Epithelial cell of proximal tubule (primary cell): ENCODE results near the gene ERICH6. TPM values are rescaled to one million over a fixed set of nuclear protein-coding genes. Genes with fewer than 3 reads are reported as not detected.
"Not testable (repeated sequence)": the region's sequence is repeated elsewhere in the genome, so short reads cannot be mapped to it uniquely, and the experiment has no call there.

Experiments used
- DNase-seq: peaks from one replicate; pipeline ENCODE4 v3.0.0-alpha.2; 2011; ENCODE audit warnings: low read depth
- H3K4me3 ChIP-seq: 2 replicates; pipeline ENCODE4 v1.5.1; 2011; ENCODE audit warnings: low read depth, mild to moderate bottlenecking, low read length
- total RNA-seq: library from RNA; depleted of rRNA; stranded (reverse); fragments of >200 nt; gene quantifications from 2 replicates; pipeline ENCODE4 v1.2.3, GENCODE V29; 2015
- TF ChIP-seq, protein P1 (sequence below): conservative IDR thresholded peaks from 2 replicates; pipeline ENCODE4 v1.5.1; 2012; ENCODE audit warnings: low read depth, mild to moderate bottlenecking, low read length

Gene ERICH6
- total RNA-seq, 1 donor from 2014 or later = not detected

DNA sequence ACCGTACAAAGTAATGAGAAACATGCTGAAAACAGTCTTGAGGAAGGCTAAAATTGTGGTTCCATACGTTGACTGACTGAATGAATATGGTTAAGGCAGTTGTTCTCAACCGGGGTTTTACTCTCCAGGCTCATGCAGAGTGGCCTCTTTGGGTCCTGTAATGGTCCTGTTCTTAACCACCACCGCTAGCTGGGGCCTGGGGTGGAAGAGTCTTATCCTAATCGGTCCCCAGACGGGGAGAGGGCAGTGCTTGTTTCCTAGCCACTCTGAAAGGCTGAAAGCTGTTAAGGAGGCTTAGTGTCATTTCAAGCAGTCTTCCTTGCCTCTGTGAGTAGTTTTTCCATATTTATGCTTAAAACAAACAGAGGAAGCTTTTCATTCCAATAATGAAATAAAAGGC lies 68.6 kb downstream of the ERICH6 start:
- no peak for DNase-seq
- no peak overlapping the region for H3K4me3 ChIP-seq
- TF ChIP-seq, protein P1, sequence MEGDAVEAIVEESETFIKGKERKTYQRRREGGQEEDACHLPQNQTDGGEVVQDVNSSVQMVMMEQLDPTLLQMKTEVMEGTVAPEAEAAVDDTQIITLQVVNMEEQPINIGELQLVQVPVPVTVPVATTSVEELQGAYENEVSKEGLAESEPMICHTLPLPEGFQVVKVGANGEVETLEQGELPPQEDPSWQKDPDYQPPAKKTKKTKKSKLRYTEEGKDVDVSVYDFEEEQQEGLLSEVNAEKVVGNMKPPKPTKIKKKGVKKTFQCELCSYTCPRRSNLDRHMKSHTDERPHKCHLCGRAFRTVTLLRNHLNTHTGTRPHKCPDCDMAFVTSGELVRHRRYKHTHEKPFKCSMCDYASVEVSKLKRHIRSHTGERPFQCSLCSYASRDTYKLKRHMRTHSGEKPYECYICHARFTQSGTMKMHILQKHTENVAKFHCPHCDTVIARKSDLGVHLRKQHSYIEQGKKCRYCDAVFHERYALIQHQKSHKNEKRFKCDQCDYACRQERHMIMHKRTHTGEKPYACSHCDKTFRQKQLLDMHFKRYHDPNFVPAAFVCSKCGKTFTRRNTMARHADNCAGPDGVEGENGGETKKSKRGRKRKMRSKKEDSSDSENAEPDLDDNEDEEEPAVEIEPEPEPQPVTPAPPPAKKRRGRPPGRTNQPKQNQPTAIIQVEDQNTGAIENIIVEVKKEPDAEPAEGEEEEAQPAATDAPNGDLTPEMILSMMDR = no peak

DNA sequence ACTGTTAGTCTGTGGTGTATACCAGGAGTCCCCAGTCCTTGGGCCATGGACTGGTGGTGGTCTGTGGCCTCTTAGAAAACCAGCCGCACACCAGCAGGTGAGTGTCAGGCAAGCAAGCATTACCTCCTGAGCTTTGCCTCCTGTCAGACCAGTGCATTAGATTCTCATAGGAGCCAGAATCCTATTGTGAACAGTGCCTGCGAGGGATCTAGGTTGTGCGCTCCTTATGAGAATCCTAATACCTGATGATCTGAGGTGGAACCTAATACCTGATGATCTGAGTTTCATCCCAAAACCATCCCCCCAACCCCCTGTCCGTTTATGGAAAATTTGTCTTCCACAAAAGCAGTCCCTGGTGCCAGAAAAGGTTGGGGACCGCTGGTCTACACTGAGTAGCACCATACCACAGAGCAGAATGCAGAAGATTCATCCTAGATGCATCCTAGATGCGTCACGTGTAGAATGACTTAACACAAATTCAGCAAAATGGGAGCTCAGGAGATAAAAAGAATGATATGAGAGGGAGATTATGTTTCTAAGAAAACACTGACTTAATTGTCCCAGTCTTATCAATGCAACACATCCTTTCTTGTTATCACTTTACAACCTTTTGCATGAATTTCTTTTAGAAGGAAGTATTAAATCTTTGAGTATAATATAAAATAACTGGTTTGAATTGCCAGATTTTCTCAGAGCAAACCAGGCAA lies 72.1 kb downstream of the ERICH6 start:
- H3K4me3 ChIP-seq = no peak overlapping the region
- no peak for DNase-seq
- TF ChIP-seq, protein P1 = no peak

GRCh38 chr3:150627557-150627956 lies 76.2 kb downstream of the ERICH6 start:
- no peak overlapping the region for H3K4me3 ChIP-seq
- TF ChIP-seq, protein P1 = no peak
- no peak for DNase-seq

DNA sequence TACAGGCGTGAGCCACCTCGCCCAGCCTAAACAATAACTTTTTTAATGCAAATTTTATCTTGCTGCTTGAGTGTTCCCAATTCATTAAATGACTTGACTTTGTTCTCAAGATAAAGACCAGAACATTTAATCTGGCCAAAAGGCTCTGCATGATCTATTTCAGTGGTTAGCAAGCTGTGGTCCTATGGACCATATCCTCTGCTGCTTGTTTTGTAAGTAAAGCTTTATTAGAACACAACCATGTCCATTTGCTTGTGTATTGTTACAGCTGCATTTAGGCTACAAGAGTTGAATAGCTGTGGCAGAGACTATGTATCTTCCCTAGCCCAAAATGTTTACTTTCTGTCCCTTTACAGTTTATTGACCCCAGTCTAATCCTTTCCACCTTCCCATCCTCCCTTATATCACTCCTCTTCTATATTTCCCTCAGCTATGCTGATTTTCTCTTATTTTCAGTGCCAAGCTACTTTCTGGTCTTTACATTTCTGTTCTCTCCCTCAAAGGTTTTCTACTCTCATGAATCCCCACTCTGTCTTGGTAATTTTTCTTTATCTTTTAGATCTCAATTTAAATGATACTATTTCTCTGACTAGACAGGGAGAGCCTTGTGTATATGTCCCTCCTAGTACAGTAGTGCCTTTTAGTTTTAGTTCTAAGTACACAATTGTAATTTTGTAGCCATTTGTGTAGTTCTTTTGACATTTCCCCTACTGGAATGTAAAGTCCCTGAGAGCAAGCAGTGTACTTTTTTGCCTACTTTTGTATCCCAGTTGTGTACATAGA lies 77.4 kb downstream of the ERICH6 start:
- H3K4me3 ChIP-seq = no peak overlapping the region
- DNase-seq = no peak
- TF ChIP-seq, protein P1 = no peak

DNA sequence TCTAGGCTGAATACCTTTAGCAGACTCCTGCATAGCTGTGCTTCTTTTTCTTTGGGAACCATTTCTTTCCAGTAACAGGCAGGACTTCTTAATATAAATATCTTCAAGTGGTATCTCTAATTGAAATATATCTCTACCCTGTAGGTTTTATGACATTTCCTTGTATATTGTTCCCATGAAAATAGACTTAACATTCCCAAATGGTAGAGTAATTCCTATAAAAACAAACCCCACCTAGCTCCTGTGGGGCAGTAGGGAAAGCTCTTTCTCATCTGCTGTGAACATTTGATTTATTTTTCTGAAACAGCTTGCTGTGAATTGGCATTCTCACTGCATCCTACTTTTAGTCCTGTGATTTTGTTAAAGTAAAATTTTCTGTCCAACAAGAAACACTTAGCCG lies 79.8 kb downstream of the ERICH6 start:
- TF ChIP-seq, protein P1 = no peak
- H3K4me3 ChIP-seq = no peak overlapping the region
- DNase-seq = no peak

- DNase-seq, H3K4me3 ChIP-seq: not testable (repeated sequence)
These were observed 80.8 kb downstream of the ERICH6 start for GRCh38 chr3:150622955-150623354.

- DNase-seq = no peak
- H3K4me3 ChIP-seq = no peak overlapping the region
- TF ChIP-seq, protein P1 = no peak
These were observed 83.6 kb downstream of the ERICH6 start for GRCh38 chr3:150620002-150620689.
